ENCODE data around the gene PRSS27.
A peak's percentile ranks its signal among the peaks of the same experiment; 100 is the strongest.
"Not testable (repeated sequence)": the region's sequence is repeated elsewhere in the genome, so short reads cannot be mapped to it uniquely, and the experiment has no call there.

Gene PRSS27

GRCh38 chr16:2721634-2722173 lies 1.7 kb upstream of the PRSS27 start:
- not testable (repeated sequence) for DNase-seq

- peak; percentile 77 for DNase-seq
Measured at GRCh38 chr16:2720719-2721633, 952 bp upstream of the PRSS27 start.

GRCh38 chr16:2719328-2720063 lies 528 bp downstream of the PRSS27 start:
- DNase-seq: no peak

DNA sequence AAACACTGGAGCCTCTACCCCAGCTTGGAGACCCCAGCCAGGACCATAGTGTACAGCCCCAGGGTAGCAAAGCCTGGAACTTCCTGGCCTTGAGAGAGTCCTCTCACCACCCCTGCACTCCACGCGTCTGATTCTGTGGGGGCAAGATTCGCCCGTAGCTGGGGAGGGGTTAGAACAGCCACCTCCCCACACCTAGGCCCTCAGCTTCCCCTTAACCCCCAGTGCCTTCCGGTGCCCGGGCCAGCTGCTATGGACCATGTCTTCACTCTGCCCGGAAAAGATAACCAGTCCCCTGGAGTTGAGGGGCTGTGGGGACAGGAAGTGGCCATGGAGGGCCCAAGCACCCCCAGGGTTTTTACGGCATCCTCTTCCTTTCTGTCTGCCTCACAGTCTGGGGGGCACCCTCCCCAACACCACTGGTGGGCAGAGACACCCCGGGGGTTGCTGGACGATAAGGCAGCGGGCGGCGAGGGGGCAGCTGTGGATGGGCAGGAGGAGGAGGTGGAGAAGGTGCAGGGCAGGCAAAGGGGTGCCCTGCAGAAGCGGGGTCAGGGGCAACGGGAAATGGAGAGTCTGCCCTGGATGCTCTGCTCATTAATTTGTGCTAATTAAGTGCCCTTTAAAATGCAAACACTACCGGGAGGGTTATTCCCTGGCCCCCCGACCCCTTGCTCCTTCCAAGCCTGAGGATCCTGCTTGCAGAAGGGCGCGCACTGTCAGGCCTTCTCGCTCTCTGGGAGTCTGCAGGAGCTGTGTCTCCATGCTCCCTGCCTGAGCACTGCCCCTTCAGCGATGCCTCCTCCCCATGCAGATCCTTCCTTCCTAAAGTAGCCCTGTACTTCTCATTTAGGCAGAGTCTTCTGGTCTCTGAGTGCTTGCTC lies 2.4 kb downstream of the PRSS27 start:
- DNase-seq: no peak

- no peak for DNase-seq
Measured at GRCh38 chr16:2716948-2717347, 3.1 kb downstream of the PRSS27 start.

- no peak for DNase-seq
Measured at GRCh38 chr16:2715966-2716885, 3.8 kb downstream of the PRSS27 start.

- DNase-seq: peak; percentile 78
Measured at GRCh38 chr16:2715519-2715918, 4.5 kb downstream of the PRSS27 start.

DNA sequence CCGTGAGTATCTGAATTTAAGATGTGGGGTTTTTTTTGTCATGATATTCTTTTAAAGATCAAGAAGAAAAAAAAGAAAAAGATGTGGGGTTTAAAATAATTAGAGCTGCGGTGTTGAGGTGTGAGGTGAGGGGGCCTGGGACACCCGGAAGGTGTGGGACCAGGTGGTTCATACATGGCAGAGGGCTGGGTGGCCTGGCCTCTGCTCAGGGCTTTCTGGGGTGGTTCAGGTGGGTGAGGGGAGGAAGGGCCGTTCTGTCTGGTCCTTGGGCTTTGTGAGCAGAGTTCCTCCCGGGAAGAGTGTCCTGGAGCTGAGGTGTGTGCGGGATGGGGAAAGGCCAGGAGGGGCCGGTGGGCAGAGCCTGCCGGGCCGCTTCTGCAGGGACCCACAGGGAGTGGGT lies 5.0 kb downstream of the PRSS27 start:
- no peak for DNase-seq

DNA sequence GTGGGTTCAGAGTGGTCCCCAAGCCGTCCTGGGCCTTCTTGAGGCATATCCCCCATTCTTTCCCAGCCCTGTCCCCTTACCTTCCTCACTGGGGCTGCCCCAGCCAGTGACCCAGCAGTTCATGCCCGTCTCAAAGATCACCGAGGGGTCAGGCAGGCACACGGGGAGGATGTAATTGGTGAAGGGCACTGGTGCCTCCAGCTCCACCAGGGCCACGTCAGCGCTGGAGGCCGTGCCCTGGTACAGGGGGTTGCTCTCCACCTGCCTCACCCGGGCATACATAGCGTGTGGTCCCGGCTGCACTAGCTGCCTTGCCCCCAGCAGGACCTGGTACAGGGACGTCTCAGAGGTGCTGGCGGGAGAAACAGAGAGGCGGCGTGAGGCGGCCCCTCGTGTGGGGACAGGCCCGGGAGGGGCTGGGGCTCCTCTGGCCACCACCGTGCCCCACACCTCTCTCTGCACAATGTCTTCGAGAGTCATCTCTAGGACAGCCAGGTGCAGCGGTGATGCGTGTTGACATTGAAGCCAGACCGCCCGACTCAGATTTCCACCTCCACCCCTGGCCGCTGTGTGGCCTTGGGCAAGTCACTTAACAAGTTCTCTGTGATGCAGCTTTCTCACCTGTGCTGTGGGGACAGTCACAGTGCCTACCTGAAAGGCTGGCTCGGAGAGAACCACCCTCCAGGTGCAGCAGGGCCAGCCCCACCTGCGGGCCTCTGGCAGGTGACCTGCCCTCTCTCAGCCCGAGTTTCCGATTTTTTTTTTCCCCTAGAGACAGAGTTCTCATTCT lies 5.8 kb downstream of the PRSS27 start:
- no peak for DNase-seq

DNA sequence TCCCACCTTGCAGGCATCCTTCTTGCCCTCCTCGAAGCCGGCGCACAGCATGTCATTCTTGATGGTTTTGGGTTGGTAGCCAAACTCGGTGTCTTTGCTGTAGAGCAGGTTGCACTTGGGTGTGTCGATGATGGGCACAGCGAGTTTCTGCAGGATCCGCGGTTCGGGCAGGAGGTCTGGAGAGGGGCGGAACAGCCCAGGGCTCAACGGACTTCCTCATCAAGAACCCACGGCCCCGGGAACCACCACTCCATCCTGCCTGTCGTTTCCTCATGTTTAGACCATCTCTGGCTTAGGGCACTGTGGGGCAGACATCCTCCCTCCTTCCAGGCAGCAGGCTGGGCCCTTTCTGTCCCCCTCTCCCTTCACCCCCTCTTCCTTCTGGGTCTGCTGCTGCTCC lies 6.5 kb downstream of the PRSS27 start:
- DNase-seq: no peak

- no peak for DNase-seq
Measured at GRCh38 chr16:2712546-2712945, 7.5 kb downstream of the PRSS27 start.

DNA sequence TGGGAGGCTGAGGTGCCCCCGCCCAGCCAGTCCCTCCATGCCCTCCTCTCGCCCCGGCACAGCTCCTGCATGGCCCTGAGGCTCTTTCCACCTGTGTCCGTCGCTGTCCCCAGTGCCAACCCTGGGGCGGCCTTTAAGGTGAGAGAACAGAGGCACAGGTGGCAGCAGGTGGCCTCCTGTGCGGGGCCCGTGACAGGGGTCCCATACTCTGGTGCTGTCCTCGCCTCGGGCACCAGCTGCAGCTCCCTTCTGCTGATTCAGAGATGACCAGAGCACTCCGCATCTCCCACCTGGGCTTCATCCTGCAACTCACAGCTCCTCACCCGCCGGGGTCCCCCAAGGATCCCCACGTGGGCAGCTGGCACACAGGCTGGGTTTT lies 8.0 kb downstream of the PRSS27 start:
- no peak for DNase-seq

GRCh38 chr16:2711370-2712062 lies 8.5 kb downstream of the PRSS27 start:
- DNase-seq: no peak

GRCh38 chr16:2710711-2711231 lies 9.3 kb downstream of the PRSS27 start:
- no peak for DNase-seq

GRCh38 chr16:2710021-2710710 lies 9.9 kb downstream of the PRSS27 start:
- DNase-seq: no peak

DNA sequence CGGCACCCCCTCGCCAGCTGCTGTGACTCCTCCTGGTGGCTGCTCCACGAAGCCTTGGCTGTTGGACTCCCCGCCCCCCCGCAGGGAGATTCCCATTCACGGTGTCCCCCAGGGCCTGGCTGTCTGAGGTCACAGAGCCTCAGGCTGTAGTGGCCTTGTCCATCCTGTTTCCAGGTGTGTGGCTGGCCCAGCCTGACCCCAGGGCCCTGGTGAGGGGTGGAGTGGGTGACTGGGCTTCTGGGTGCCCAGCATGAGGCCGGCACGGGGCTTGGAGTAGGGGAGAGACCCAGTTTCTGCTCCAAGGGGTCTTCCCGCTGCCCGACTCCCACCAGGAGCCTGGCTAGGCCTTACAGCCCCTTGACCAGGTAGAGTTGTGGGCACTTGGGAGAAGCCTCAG lies 10.4 kb downstream of the PRSS27 start:
- DNase-seq: no peak

GRCh38 chr16:2708955-2709587 lies 11.0 kb downstream of the PRSS27 start:
- DNase-seq: no peak

- DNase-seq: no peak
Measured at GRCh38 chr16:2708290-2708639, 11.8 kb downstream of the PRSS27 start.
